Right hindlimb (tissue), 1 donor: ENCODE data around the gene SLC41A3.

Experiments
- DNase-seq: peaks from one replicate; pipeline ENCODE4 v3.0.0-alpha.2; 2018

SLC41A3 gene

DNA sequence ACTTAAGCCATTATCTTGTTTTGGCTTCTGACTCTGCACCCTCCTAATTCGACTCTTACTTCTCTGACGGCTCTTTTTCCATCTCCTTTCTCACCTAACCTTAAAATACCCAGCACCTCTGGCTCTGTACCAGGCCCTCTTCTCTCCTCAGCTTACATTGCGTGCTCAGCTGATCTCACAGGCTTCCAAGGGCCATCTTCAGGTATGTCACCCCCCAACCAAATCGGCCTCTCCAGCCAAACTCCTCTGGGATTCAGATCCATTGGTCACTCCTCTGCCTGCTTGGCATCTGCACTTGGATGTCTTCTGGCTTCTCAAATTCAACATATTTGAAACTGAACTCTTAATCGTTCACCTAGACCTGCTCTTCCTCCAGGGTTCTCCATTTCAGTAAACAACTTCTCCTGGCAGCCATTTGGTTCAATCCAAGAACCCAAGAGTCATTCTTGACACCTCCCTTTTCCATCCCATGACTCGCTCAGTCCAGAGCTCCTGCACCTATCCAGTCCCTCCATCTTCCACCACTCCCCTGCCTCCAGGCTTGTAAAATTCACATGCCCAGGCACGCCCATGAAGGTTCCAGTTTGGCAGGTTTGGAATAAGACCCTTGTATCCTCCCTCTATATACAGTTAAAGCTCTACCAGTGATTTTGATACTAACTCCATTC lies 35.2 kb upstream of the SLC41A3 start:
- DNase-seq, result no peak

DNA sequence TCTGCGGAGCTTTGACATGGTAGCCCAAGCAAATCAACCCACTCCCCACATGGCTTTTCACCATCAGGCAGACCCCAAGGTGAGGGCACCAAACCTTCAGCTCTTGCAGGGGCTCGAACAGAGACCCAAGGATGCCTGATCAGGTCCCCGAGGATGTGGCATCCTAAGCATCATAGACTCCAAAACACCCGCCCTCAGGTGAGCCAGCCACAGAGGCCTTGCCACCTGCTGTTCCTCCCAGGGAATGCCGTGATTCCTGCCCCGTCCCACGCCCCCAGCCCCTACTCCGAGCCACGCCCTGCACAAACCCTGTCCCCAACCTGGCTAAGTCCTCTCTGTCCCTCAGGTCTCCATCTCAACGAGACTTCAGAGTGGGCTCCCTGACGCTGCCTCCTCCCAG lies 34.7 kb upstream of the SLC41A3 start:
- DNase-seq, result peak; percentile 3

DNA sequence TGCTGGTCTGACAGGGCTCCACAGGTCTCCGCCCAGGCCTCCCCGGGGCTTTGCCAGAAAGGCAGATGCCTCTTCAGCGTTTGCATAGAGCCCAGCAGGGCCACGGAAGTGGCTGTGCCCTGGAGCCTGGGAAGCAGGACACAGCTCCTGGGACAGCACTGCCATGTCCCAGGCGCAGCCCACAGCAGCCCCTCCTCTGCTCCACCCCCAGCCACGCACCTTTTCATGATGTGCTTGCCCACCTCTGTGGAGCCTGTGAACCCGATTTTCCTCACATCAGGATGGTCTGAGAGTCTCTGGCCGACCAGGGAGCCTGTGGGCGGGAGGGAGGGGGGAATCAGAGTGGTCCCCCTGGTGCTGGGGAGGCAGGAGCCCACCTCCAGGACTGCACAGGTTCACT lies 33.9 kb upstream of the SLC41A3 start:
- peak; percentile 6 for DNase-seq

DNA sequence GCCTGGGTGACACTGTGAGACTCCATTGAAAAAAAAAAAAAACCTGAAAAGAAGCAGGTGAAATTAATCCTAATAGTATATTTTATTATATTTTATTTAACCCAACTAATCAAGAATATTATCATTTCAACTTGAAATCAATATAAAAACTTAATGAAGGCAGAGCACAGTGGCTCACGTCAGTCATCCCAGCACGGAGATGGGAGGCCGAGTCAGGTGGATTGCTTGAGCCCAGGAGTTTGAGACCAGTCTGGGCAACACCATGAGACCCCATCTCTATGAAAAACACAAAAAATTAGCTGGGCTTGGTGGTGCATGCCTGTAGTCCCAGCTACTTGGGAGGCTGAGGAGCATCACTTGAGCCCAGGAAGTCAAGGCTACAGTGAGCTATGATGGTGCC lies 33.3 kb upstream of the SLC41A3 start:
- peak; percentile 5 for DNase-seq

DNA sequence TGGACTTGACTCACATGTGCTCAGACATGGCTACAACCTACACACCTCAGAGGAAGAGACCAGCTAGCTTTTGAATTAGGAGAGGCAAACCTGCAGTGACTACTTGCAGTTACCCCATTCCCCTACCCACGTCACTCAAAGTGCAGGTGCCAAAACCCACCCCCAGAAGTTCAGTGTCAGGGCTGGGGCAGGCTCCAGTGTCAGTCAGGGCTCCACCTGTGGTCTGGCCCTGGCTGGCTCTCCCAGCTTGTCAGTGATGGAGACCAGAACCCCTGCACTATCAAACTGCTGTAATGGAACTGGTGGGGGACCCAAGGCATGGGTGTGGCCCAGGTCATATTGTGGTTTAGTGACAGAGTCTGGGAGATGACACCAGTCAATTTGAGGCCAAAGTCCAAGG lies 32.6 kb upstream of the SLC41A3 start:
- DNase-seq, result peak; percentile 3

DNA sequence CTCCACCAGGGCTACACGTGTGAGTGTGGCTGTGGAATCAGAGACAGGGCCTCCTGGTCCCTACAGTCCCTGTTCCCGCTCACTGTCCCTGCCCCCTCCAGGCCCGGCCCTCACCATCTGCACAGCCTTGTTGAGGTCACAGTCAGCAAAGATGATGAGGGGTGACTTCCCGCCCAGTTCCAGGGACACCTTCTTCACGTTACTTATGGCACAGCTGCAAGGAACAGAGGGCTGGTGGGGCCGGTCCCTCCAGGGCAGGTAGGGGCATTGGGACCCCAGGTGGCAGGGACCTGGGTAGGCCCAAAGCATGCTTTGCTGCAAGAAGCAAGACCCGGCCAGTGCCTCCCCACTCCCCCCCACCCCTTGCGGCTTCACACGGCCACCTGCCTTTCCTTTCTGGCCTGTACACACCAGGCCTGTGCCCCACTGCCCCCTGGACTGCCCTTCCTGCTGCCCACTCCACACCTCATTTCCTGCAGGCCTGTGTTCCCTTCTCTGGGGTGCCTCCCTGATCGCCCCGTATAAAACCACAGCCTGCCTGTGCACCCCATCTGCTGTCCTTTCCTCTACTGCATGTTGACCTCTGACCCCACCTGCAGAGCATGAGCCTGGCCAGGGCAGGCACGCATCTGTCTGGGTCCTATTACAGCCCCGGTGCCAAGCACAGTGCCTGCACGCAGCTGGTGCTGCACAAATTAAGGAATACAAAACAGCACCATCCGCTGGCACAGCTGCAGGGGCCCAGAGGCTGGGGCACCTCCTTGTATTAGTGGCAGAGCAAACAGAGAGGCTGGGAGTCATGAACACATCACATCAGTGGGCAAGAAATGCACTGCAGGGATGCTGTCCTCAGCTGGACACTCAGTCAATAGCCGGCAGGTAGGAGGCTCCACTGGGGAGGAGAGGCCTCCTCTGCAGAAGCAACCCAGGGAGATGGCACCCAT lies 30.8 kb upstream of the SLC41A3 start:
- no peak for DNase-seq

DNA sequence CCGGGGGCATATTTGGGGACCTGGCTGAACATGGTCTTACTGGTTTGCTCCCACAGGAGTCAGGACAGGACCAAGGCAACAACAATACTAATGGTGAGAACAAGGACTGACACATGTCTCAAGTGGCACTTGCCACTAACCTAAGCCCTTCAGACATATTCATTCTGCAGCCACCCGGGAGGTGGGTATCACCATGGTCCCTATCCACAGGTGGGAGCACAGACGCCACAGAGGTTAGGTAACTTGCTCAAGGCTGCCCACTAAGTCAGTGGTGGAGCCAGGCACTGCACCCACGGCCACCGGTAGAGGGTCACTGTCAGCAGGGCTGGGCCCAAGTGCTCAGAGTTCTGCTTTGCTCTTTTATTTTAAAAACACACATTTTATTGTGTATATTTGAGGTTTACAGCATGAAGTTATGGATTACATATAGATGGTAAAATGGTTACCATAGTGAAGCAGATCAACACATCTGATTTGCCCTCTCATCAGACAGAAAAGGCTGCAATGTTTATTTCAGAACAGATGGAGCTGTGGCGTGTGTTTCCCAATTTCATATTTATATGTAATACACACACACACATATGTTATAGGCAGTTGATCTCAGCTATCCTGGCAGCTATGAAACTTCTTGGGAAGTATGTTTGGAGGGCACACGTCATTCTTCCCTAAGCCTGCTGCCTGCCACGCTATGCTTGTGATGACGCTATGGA lies 30.0 kb upstream of the SLC41A3 start:
- DNase-seq, result peak; percentile 14

DNA sequence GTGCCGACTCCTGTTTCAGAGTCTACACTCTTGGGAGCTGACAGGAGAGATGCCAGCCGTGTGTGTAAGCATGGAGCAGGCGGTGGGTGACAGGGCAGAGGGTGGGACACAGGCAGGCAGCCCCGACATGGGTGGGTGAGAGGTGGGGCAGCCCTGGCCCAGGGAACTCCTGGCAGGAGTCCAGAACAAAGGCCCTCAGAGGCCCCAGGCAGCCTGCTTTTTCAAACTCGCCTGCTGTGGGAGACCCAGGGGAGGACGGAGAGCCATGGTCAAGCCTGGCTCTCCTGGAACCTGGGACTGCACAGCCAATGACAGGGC lies 29.3 kb upstream of the SLC41A3 start:
- DNase-seq, result no peak

DNA sequence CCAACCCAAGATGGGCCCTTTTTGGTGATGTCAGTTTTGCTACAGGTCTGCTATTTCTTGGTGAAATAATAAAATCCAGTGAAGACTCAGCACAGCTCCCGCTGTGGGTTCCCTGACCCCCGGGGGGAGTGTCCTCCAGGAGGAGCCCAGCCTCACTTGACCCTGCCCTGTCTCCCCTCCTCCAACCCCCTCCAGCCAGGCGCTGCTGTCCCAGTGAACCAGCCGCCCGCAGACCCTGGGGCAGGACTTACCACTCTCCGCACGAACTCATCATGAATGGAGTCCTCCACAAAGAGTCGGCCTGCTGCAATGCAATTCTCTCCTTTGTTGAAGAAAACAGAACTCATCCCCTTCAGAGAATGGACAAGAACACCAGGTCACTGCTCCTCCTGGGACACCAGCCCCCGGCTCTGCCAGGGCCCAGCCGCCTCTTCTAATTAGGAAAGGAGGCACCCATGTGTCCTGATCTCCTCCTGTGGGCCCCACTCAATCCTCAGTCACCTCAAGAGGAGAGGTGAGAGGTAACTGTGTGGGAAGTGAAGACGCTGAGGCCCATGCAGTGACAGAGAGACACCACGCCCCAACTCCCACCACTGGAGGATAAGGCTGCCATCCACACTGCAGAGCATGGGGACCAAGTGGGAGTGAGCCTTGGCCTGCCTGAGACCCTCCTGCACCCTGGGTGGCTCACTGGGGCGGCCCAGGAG lies 28.8 kb upstream of the SLC41A3 start:
- peak; percentile 13 for DNase-seq

DNA sequence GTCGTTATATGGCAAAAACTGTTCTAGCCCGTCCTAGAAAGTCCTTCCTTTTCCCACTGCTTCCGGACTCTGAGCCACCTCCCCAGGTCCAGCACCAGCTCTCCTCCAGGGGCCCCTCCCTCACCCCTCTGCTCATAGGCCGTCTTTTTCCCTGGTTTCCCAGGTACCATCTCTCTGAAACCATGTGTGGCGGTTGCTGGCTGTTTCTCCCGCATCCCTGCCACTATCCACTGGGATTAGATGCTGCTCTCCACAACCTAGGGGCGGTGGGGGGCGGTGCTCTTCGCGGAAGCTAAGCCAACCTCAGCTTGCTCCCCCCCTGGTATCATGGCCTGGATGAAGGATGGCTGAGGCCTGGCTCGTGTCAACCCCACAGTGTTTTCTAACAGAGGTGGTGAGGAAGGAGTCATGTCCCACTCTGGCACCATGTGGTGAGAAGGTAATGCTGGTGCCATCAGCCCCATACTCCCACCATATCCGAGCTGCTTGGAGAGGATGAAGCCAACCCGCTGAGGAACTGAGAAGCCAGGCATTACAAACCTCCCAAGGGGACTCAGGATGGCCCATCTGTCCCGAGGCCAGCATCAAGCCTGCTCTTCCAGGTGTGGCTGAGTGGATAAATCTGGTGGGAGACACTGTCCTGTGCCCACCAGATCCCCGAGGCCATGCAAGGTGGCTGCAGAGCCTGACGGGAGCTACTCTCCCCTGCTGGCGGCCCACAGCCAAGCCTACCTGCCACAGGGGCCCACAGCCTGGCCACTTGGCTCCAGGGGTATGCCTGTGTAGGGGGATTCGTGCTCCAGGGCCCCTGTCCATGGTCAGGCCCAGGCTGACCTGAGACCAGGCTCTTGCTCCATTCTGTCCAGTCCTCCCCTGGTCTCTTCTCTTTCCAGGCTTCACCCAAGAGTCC lies 27.9 kb upstream of the SLC41A3 start:
- DNase-seq, result no peak

DNA sequence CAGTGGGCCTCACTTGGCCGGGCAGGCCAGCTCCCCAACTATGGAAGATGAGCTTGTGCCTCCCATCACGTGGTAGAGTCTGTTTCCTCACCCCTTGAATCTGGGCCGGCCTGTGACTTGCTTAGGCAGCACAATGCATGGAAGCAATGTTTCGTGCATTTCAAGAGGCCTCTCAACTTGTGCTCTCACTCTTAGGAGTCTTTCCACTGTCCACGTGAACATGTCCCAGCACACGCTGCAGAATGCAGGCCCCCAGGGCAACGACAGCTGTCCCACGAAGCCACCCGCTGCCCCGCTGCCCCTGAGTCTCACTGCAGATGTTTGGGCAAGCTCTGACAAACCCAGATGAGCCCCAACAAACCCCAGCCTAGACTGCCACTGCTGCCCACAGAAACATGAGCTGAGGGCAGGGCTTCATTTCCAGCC lies 27.2 kb upstream of the SLC41A3 start:
- peak; percentile 16 for DNase-seq

DNA sequence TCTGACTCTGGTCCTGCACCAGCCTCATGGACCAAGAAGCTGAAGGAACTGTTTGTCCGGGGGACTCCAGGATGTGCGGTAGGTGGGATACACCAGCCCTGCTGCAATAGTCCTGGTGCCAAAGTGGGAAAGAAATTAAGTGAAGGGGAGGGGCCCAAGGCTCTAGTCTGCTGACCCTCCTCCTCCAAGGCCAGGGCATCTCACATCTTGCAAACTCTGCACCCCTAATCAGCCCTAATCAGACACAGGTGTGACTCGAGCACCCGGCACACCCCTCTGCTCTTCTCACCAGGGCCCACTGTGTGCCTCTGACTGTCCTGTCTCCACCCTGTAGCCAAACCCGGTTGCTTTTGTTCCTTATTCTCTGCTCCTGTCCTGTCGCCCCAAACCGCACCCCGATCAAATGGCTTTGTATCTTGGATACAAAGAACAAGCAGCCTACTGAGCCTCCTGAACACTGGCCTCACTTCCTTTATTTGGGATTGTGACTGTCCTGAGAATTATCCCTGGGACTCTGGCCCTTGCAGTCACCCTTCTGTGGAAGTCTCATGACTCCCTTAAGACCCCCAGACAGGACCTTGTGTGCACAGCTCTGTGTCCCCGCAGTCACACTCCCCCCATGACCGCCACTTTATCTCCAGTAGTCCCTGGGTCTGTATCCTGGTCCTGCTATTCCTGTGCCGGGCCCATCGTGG lies 26.7 kb upstream of the SLC41A3 start:
- no peak for DNase-seq

DNA sequence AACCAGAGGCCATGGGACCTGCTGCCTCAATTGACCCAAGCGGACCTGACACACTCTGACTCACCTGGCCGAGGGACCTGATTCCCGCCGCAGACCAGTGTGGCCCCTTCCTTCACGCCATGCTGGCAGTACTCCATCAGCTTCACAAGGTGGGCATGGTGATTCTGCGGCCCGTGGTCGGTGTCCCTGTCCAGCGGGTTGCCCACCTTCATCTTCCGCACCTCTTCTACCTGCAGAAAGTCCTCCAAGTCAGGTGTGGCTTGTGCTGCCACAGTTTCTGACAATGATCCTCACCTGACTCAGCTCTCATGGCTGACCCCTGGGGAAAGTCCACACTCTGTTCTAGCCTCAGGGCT lies 25.9 kb upstream of the SLC41A3 start:
- no peak for DNase-seq

DNA sequence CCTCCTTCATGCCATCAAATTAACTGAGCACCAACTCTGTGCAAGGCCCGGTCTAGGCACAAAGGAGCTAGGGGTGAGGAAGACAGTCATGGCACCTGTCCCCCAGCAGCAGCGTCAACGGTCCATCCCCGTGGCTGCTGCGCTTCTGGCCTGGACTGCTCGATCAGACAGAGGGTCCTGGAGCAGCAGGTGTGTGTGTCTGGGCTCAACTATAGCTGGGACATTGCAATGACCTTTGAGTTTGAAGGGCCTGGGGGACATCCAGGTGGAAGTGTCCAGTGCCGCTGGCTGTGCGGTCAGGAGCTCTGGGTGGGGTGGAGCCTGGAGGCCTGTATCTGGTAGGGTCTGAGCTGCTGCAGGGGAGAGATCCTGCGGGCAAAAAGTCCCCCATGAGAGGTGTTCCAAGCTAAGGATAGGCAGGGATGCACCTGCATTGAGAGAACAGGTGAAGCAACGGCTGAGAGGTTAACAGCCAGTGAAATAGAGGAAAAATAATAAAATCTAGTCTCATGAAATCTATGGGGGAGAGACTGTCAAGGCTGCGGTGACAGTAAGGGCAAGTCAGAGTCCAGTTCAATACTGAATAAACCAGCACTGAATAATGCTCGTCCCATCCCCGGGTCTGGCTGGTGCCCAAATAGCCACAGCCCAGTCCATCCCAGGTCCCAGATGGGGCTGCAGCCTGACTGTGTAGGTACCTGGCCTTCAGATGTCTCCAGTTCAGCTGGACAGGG lies 25.4 kb upstream of the SLC41A3 start:
- no peak for DNase-seq

DNA sequence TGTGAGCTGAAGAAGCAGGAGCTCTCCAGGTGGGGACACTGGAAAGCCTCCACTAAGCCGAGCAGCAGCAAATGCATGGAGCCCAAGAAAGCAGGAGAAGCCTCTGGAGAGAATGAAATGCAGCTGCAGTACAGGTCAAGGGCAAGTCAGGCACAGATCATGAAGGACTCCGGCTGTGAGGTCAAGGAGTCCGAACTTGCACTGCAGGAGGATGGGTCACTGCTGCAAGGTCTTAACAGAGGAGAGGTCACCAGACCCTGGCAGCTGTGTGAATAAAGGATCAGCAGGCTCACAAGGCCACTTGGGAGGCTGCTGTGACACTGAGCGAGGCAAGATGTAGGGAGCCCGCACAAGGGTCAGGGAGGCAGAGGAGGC lies 24.7 kb upstream of the SLC41A3 start:
- no peak for DNase-seq

DNA sequence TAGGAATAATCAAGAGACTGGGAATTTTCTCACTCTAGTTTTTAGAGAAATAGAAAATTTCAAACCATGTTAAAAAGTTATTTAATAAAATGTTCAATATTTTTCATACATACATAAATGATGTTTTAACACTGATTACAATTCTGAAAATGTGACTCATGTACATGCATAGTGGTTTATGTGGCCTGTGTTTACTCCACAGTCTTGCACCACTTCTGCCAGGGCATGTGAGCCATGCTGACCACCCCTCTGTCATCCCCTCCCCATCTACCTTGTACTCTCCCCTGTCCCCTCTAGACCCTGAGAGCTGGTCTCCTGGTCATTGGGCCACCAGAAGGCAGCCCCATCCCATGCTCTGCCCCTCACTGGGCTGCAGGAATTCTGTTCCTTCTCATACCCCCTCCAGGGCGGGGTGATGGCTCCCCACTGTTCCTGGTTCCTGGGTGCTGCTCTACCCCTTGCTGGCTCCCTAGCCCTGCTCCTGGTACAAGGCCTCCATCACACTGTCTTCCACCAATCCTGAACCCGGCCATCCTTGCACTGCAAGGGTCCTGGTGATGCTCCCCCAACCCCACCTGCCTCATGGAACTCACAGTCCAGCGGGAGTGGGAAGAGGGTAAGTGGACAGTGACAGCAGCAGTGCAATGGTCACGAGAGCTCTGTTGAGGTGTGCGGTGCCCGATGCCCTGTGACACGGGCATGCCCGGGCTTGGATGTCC lies 24.2 kb upstream of the SLC41A3 start:
- no peak for DNase-seq

DNA sequence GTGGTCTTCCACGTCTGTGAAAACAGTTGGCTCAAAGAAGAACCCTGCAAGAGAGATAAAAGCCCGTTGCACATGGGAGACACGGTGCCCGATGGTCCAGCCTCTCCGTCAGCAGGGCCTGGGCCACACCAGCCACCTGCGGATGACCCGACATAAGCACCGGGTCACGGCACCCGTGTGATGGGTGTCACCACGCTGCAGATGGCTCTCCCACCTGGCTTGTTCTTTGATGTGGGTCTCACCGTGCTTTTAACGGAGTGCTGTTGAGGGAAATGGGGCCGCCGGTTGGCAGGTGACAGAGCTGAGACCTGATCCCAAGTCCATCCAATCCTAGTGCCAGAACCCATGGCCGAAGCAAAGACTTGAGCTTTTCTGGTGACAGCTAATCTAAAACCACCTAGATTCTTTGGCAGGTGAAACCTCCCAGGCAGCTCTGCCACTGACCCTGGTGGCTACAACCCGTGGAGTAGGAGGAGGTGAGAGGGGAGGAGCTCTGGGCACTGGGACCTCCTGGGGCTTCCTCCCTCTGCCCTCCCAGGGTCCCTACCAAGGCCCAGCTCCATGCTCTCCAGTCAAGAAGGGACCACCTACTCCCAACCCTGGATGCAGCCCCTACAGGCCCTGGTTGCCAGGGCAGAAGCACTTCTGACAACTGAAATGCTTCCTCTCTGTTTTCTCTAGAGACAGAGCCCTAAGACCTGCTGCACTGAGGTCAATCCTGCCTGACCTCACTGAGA lies 23.4 kb upstream of the SLC41A3 start:
- no peak for DNase-seq

DNA sequence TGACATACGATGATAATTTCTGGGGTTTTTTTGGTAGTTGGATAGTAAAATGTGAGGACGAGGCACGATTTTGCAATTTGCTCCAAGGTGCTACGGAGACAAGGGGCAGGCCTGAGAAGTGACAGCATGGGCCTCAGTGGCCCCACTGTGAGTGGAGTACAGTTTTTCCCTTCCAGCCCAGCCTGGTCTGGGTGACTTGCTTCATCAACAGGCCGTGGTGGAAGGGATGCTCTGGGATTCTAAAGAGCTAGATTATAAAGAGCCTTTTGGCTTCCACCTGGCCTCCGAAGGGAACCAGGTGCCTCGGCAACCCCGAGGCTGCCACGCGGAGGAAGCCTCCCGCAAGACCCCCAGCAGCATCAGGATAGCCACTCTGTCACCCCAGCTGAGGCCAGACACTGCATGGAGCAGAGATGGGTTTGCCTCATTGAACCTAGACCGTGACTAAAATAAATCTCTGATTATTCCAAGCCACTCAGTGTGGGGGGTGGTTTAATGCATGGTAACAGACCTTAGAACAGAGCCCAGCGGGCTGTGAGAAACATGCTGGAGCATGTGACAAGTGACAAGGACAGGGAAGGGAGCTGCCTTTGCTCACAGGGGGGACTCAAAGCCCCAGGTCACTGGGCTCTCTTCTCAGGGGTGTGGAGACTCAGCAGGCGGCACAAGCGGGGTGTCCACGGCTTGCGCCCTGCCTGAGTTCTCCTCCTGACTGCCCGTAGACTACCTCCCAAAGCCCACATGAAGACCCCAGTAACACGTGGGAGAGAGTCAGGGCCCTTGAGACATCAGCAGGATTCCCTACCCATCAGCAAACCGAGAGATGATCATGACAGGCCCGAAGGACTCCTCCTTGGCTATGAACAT lies 22.6 kb upstream of the SLC41A3 start:
- no peak for DNase-seq
